Activated gamma-delta T cell treated with anti-CD3 and anti-CD28 coated beads, Interleukin-2, amount 50 U/mL, for 16 hours (primary cell): ENCODE data around the gene C16orf89.
"Not testable (repeated sequence)": the region's sequence is repeated elsewhere in the genome, so short reads cannot be mapped to it uniquely, and the experiment has no call there.

Source experiments
- DNase-seq: peaks from one replicate; pipeline ENCODE4 v3.0.0-alpha.2; 2020; ENCODE audit warnings: low read depth

C16orf89 gene

GRCh38 chr16:5084802-5085201, 19.0 kb upstream of the C16orf89 start:
- peak; percentile 16 for DNase-seq

GRCh38 chr16:5084099-5084731, 18.5 kb upstream of the C16orf89 start:
- DNase-seq: not testable (repeated sequence)

GRCh38 chr16:5083646-5084045, 17.9 kb upstream of the C16orf89 start:
- DNase-seq: not testable (repeated sequence)

GRCh38 chr16:5080996-5081395, 15.2 kb upstream of the C16orf89 start:
- not testable (repeated sequence) for DNase-seq

- not testable (repeated sequence) for DNase-seq
Measured at GRCh38 chr16:5080461-5080860, 14.7 kb upstream of the C16orf89 start.

GRCh38 chr16:5078626-5079025, 12.9 kb upstream of the C16orf89 start:
- no peak for DNase-seq

GRCh38 chr16:5077304-5077703, 11.5 kb upstream of the C16orf89 start:
- no peak for DNase-seq

- no peak for DNase-seq
Measured at GRCh38 chr16:5075637-5076036, 9.9 kb upstream of the C16orf89 start.

GRCh38 chr16:5073771-5074170, 8.0 kb upstream of the C16orf89 start:
- DNase-seq: not testable (repeated sequence)

GRCh38 chr16:5073279-5073629, 7.5 kb upstream of the C16orf89 start:
- no peak for DNase-seq

GRCh38 chr16:5072334-5073278, 6.8 kb upstream of the C16orf89 start:
- DNase-seq: no peak

- peak; percentile 87 for DNase-seq
Measured at GRCh38 chr16:5071681-5072333, 6.1 kb upstream of the C16orf89 start, which contains the start of gene ALG1. Gene ALG1, plus strand, starts transcription at chr16:5071843. Its CDS starts 7 bp downstream, at chr16:5071850.

- no peak for DNase-seq
Measured at GRCh38 chr16:5071341-5071680, 5.6 kb upstream of the C16orf89 start.

GRCh38 chr16:5070431-5071186, 4.9 kb upstream of the C16orf89 start:
- no peak for DNase-seq

- no peak for DNase-seq
Measured at GRCh38 chr16:5069854-5070253, 4.1 kb upstream of the C16orf89 start.

- DNase-seq: no peak
Measured at GRCh38 chr16:5069048-5069447, 3.3 kb upstream of the C16orf89 start.

- no peak for DNase-seq
Measured at GRCh38 chr16:5066511-5066910, 755 bp upstream of the C16orf89 start.

- DNase-seq: no peak
Measured at GRCh38 chr16:5065326-5065725, 430 bp downstream of the C16orf89 start.

- DNase-seq: no peak
Measured at GRCh38 chr16:5064915-5065314, 841 bp downstream of the C16orf89 start.

GRCh38 chr16:5062790-5063765, 2.7 kb downstream of the C16orf89 start:
- DNase-seq: no peak

GRCh38 chr16:5062051-5062450, 3.7 kb downstream of the C16orf89 start:
- no peak for DNase-seq
